Upper lobe of left lung (tissue), 4 donors: ENCODE data around the gene MEIOSIN.

Experiments
- CTCF ChIP-seq, 6 experiments: fragments of 450-650 bp in 4 of 6; fragments of 200-600 bp in 2 of 6; sonication (generic) in 2 of 6; IDR thresholded peaks; one replicate each; pipeline ENCODE4 v1.5.1; 2016 to 2019; ENCODE audit warnings: antibody characterized with exemption in 6 of 6
- EP300 ChIP-seq, 4 donors: sonication (generic); formaldehyde crosslinking; IDR thresholded peaks; one replicate each; pipeline ENCODE4 v1.5.1; 2017; ENCODE audit warnings: antibody characterized with exemption in 4 of 4, control low read depth in 2 of 4
- POLR2A ChIP-seq, 4 donors: fragments of 450-650 bp; IDR thresholded peaks; one replicate each; pipeline ENCODE4 v1.5.1; 2016 to 2017; ENCODE audit warnings: antibody characterized with exemption in 4 of 4, mild to moderate bottlenecking in 2 of 4
- POLR2AphosphoS5 ChIP-seq, 2 donors: sonication (generic); formaldehyde crosslinking; IDR thresholded peaks; one replicate each; pipeline ENCODE4 v1.5.1; 2017; ENCODE audit warnings: antibody characterized with exemption in 2 of 2

GRCh38 chr19:45745606-45746005 is 12.4 kb downstream of the MEIOSIN start:
- TF ChIP-seq POLR2AphosphoS5 (IDR thresholded peaks at IDR 0.05) = no peak
- no peak for TF ChIP-seq CTCF (IDR thresholded peaks at IDR 0.05)
- no peak for TF ChIP-seq POLR2A (IDR thresholded peaks at IDR 0.05)
- TF ChIP-seq EP300 (IDR thresholded peaks at IDR 0.05) = no peak
